SK-N-MC (cell line): ENCODE data around the gene IGSF9B.

Experiments used
- DNase-seq: peaks from one replicate; pipeline ENCODE4 v3.0.0-alpha.2; 2011; ENCODE audit warnings: low read depth, low spot score
- H3K27ac ChIP-seq: fragments of 200-600 bp; sonication (generic); 2 replicates; pipeline ENCODE4 v1.5.1; 2016; ENCODE audit warnings: mixed run types
- H3K36me3 ChIP-seq: fragments of 200-600 bp; sonication (generic); 2 replicates; pipeline ENCODE4 v1.6.1; 2017; ENCODE audit warnings: antibody characterized with exemption, low read length, mixed read lengths; ENCODE audit not compliant: insufficient read depth
- H3K4me3 ChIP-seq: fragments of 200-600 bp; sonication (generic); 2 replicates; pipeline ENCODE4 v1.5.1; 2016
- H3K9ac ChIP-seq: fragments of 200-600 bp; sonication (generic); 2 replicates; pipeline ENCODE4 v1.8.0; 2017; ENCODE audit warnings: mixed run types, mixed read lengths; ENCODE audit not compliant: insufficient read length
- H3K9me3 ChIP-seq: fragments of 200-600 bp; sonication (generic); 2 replicates; pipeline ENCODE4 v1.6.1; 2017; ENCODE audit warnings: low read depth, mild to moderate bottlenecking, antibody characterized with exemption, low read length, moderate library complexity, mixed read lengths
- EZH2 ChIP-seq: fragments of 200-600 bp; sonication (generic); IDR thresholded peaks from one replicate; pipeline ENCODE4 v1.6.1; 2017; ENCODE audit warnings: antibody characterized with exemption
- FOXP2 ChIP-seq: optimal IDR thresholded peaks from 2 replicates; pipeline ENCODE3; 2011; ENCODE audit warnings: mild to moderate bottlenecking, moderate library complexity; ENCODE audit not compliant: insufficient read depth; ENCODE audit errors: extremely low read length, control extremely low read depth
- POLR2AphosphoS5 ChIP-seq: IDR thresholded peaks from 2 replicates; pipeline ENCODE4 v1.6.1; 2012; ENCODE audit warnings: mild to moderate bottlenecking, low read depth, low read length, borderline replicate concordance

Gene IGSF9B

DNA sequence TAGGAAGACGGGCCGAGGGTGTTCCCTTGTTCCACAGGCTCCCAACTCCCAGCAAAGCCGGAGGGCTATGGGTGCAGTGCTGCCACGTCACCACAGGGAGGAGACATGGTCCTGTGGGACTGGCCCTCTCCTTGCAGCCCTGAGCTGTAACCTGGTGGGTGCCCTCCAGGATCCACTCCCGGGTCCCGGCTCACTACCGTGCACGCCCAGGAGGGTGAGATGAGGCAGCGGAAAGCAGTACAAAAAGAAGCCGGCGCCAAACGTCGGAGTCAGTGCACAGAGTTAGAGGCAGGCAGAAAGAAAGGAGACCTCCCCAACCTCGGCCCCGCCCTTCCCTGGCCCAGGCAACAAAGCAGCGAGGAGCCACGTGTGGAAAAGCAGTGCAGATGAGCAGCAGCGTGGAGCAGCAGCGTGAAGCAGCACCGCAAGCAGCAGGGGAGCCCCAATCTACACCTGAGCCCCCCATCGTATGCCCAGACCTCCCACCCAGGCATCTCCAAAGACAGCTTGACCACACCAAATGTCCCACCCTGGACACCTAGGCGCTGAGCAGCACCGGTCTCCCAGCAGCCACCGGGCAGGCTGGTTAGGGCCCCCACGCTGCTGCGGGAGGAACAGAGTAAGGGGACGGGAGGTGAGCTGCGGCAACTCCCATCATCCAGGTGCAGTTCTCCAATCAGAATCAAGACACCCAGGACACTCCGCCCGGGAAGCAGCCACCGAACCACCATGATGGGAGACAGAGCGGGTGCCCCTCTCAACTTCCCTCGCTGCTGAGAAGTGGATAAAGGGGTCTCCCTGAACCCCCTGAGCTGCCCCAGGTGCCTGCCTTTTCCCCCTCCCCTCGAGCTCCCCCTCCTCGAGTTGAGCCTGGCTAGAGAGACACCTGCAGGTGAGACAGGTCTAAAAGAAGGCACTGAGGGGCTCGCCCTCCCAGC lies 28.8 kb downstream of the IGSF9B start:
- Histone ChIP-seq H3K4me3 (peak overlapping the region; percentile 56), H3K27ac (no peak overlapping the region), H3K9ac (no peak overlapping the region)

DNA sequence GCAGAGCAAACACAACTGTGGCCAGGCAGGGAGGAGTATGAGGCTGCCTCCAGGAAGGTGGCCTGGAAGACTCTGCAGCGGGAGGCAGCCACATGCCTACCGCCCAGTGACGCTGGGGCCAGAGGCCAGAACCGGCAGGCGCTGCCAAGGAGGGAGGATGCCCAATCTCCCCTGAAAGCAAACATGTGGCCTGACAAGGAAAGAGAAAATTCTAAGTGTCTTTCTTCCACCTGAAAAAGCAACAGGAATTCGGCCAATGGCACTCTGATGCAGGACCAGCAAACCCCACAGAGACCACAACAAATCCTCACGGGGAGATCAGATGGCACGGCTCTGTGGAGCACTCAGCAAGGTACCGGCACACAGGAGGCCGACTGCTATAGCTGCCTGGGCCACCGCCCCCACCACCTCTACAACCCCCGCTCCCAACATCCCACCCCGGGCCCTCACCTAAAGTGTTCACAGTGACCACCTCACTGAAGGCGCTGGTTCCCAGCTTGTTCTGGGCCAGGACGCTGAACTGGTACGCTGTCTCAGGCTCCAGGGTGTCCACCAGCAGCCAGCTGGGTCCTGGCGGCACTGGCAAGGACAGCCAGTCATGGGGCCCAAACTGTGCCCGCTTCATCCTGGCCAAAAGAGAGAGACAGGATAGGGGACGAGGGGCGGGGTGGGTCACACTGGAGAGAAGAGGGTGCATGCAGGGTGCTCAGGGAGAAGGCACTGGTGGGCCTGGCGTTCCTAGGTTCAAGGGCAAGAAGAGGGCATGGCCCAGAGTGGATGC lies 30.1 kb downstream of the IGSF9B start:
- TF ChIP-seq EZH2 (no peak), POLR2AphosphoS5 (no peak), FOXP2 (no peak)
- DNase-seq = no peak
- H3K27ac ChIP-seq = no peak overlapping the region
- H3K9me3 ChIP-seq = no peaks in the 10 kb centered on the region
- H3K36me3 ChIP-seq = no peaks in the 10 kb centered on the region
- no peak overlapping the region for H3K4me3 ChIP-seq
- no peak overlapping the region for H3K9ac ChIP-seq

More for the DNA sequence above, 28.8 kb downstream of the IGSF9B start:
- DNase-seq = no peak
- no peak for TF ChIP-seq FOXP2
- TF ChIP-seq POLR2AphosphoS5 = no peak
- no peak for TF ChIP-seq EZH2
- Histone ChIP-seq H3K36me3 (no peaks in the 10 kb centered on the region), H3K9me3 (no peaks in the 10 kb centered on the region)

- Histone ChIP-seq H3K9ac (no peak overlapping the region), H3K9me3 (no peaks in the 10 kb centered on the region), H3K36me3 (no peaks in the 10 kb centered on the region), H3K27ac (no peak overlapping the region), H3K4me3 (no peak overlapping the region)
- DNase-seq = no peak
- TF ChIP-seq FOXP2 = no peak
- TF ChIP-seq EZH2 = no peak
- TF ChIP-seq POLR2AphosphoS5 = no peak
These were observed 31.0 kb downstream of the IGSF9B start for GRCh38 chr11:133925756-133926155.

DNA sequence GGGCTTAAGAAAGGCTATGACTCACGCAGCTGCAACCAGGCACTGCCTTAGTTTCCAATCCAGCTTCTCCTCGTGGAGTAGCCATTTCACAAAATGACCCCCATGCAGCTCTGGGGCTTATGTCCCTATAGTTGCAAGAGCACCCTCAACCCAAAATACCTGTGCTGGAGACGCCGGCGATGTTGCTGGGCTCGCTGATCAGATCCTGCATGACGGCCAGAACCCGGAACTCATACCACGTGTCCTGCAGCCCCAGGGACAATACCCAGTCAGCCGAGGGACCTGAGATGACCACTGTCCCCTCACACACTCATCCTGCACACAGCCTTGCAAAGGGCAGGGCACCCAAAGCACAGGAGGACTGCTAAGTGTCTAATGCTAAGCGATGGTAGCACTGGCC lies 32.1 kb downstream of the IGSF9B start:
- Histone ChIP-seq H3K9me3 (no peaks in the 10 kb centered on the region), H3K4me3 (no peak overlapping the region), H3K36me3 (no peaks in the 10 kb centered on the region), H3K27ac (no peak overlapping the region), H3K9ac (no peak overlapping the region)
- DNase-seq = no peak
- TF ChIP-seq POLR2AphosphoS5 (no peak), FOXP2 (no peak), EZH2 (no peak)

DNA sequence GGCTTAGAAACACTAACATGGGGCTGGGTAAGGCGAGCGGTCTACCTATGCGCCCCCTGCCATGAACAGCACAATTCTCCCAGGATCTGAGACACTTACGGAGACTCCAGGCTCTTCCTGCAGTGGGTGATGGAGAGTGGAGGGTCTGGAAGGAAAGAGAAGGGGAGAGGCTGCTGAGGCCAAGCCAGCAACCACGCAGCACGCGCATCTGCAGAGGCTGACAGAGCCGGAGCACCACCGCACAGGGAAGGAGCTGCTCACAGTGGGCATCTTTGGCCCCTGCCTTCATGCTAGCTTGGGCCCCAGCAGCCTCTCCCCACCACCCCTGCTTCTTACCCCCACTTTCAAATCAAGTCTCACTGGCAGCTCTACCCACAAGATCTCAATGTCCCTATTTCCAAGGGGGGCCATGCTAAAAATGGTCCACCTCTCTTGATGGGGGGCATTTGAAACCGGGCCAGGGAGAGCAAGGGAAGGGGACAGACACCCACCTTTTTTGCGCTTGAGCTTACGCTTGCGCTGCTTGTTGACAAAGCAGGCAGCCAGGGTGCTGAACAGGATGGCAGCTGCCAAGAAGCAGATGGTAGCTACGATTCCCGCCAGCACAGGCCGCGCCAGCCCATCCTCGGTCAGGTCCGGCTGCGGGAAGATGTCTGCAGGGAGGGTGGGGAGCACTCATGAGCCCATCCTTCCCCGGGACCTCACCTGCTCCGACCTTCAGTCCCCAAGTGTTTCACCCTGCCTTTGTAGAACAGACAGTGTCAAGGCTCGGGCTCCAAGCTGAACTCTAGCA lies 34.5 kb downstream of the IGSF9B start:
- no peaks in the 10 kb centered on the region for H3K9me3 ChIP-seq
- no peak overlapping the region for H3K27ac ChIP-seq
- no peaks in the 10 kb centered on the region for H3K36me3 ChIP-seq
- no peak for TF ChIP-seq POLR2AphosphoS5
- no peak for TF ChIP-seq EZH2
- no peak for TF ChIP-seq FOXP2
- no peak overlapping the region for H3K4me3 ChIP-seq
- DNase-seq = no peak
- no peak overlapping the region for H3K9ac ChIP-seq

GRCh38 chr11:133921513-133921912 lies 35.3 kb downstream of the IGSF9B start:
- TF ChIP-seq EZH2 = no peak
- TF ChIP-seq POLR2AphosphoS5 = no peak
- no peak for TF ChIP-seq FOXP2
- Histone ChIP-seq H3K9me3 (no peaks in the 10 kb centered on the region), H3K27ac (no peak overlapping the region), H3K36me3 (no peaks in the 10 kb centered on the region), H3K4me3 (no peak overlapping the region), H3K9ac (no peak overlapping the region)
- DNase-seq = no peak

DNA sequence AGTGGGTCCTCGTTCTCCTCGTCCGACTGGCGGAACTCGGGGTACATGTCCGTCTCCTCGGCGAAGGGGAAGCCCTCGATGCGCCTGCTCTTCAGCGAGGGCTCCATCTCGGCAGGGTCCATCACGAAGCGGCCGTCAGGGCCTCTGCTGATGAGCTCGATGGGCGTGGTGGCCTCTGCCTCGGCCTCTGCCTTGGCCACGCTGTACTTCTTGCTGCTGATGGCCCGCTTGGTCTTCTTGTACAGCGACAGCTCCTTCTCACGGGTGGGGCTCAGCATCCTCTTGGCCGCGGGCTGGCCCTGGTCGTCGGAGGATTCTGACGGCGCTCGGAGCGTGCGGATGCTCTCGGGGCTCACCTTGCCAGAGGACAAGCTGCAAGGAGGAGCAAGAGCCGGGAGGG lies 35.7 kb downstream of the IGSF9B start:
- Histone ChIP-seq H3K9me3 (no peaks in the 10 kb centered on the region), H3K4me3 (no peak overlapping the region), H3K27ac (no peak overlapping the region), H3K36me3 (no peaks in the 10 kb centered on the region), H3K9ac (no peak overlapping the region)
- TF ChIP-seq FOXP2 (no peak), POLR2AphosphoS5 (no peak), EZH2 (no peak)
- DNase-seq = no peak
